B cell (primary cell): Measurements from ENCODE around the gene TRPM2. TPM values are rescaled to one million over a fixed set of nuclear protein-coding genes. Genes with fewer than 3 reads are reported as not detected.

Experiments used
- ATAC-seq: fragments of 200-7000 bp; cut with Tn5 transposase; one replicate; pipeline ENCODE4 v1.10.0; 2021; ENCODE audit warnings: low read depth, mild to moderate bottlenecking, moderate number of reproducible peaks, moderate library complexity
- CTCF ChIA-PET: fragments of 350-600 bp; sonication (Branson Sonifier 250); formaldehyde crosslinking; loops from one replicate; lab custom pipeline; 2021; ENCODE audit warnings: antibody characterized with exemption, inconsistent platforms; lab: Charles Lee
- POLR2A ChIA-PET: fragments of 350-600 bp; sonication (Branson Sonifier 250); formaldehyde crosslinking; loops from one replicate; lab custom pipeline; 2021; ENCODE audit warnings: antibody characterized with exemption; lab: Charles Lee
- DNase-seq: peaks from one replicate; pipeline ENCODE4 v3.0.0; 2013
- H2AFZ ChIP-seq: 2 replicates; pipeline ENCODE4 v1.6.1; 2012; ENCODE audit warnings: mild to moderate bottlenecking, low read depth, low read length; ENCODE audit not compliant: insufficient read depth, poor library complexity, severe bottlenecking
- H3K27ac ChIP-seq, 2 donors: 1 replicate in 1 of 2; 2 replicates in 1 of 2; pipeline ENCODE4 v1.5.1; 2012 to 2013; ENCODE audit warnings: low read length in 2 of 2, mild to moderate bottlenecking in 2 of 2, moderate library complexity in 1 of 2
- H3K27me3 ChIP-seq, 4 experiments: fragments of 200-600 bp in 1 of 4; sonication (generic) in 1 of 4; replicated peaks in 1 of 4; 1 replicate in 2 of 4; 2 replicates in 2 of 4; pipeline versions ENCODE4 v1.6.1 to v1.7.0; 2013 to 2016; ENCODE audit warnings: low read length in 3 of 4, mild to moderate bottlenecking in 2 of 4, mixed read lengths in 1 of 4, moderate library complexity in 1 of 4; ENCODE audit not compliant: insufficient read depth in 4 of 4, control insufficient read depth in 3 of 4; ENCODE audit errors: control extremely low read depth in 1 of 4
- H3K36me3 ChIP-seq, 2 experiments: replicated peaks in 1 of 2; 1 replicate in 1 of 2; 2 replicates in 1 of 2; pipeline versions ENCODE4 v1.6.1 to v1.7.1; 2013; ENCODE audit warnings: low read length in 1 of 2; ENCODE audit not compliant: insufficient read depth in 2 of 2, control insufficient read depth in 1 of 2; ENCODE audit errors: control extremely low read depth in 1 of 2, extremely low read depth in 1 of 2
- H3K4me1 ChIP-seq, 2 donors: fragments of 200-600 bp in 1 of 2; sonication (generic) in 1 of 2; 1 replicate in 1 of 2; 2 replicates in 1 of 2; pipeline versions ENCODE4 v1.5.1 to v1.6.1; 2013 to 2017; ENCODE audit warnings: low read length in 2 of 2; ENCODE audit not compliant: control insufficient read depth in 2 of 2, insufficient read depth in 2 of 2
- H3K4me2 ChIP-seq: replicated peaks from 2 replicates; pipeline ENCODE3; 2012; ENCODE audit warnings: mild to moderate bottlenecking, low read depth, low read length; ENCODE audit not compliant: poor library complexity, severe bottlenecking
- H3K4me3 ChIP-seq, 5 experiments: fragments of 200-600 bp in 1 of 5; sonication (generic) in 1 of 5; 1 replicate in 3 of 5; 2 replicates in 2 of 5; pipeline versions ENCODE4 v1.5.1 to v1.7.0; 2011 to 2016; ENCODE audit warnings: low read length in 4 of 5, mild to moderate bottlenecking in 4 of 5, low read depth in 2 of 5, control low read depth in 1 of 5, moderate library complexity in 1 of 5; ENCODE audit not compliant: insufficient read depth in 1 of 5; ENCODE audit errors: control extremely low read depth in 1 of 5, extremely low read depth in 1 of 5
- H3K79me2 ChIP-seq: fragments of 200-600 bp; sonication (generic); one replicate; pipeline ENCODE4 v1.6.0; 2016; ENCODE audit warnings: low read length; ENCODE audit not compliant: control insufficient read depth, insufficient read depth
- H3K9ac ChIP-seq: fragments of 200-600 bp; sonication (generic); 2 replicates; pipeline ENCODE4 v1.6.1; 2017; ENCODE audit warnings: mild to moderate bottlenecking, low read length, moderate library complexity
- H3K9me3 ChIP-seq, 3 donors: one replicate each; pipeline versions ENCODE4 v1.6.1 to v1.7.1; 2013; ENCODE audit warnings: low read length in 2 of 3; ENCODE audit not compliant: control insufficient read depth in 2 of 3, insufficient read depth in 1 of 3; ENCODE audit errors: control extremely low read depth in 1 of 3
- H4K20me1 ChIP-seq: 2 replicates; pipeline ENCODE4 v1.6.0; 2012; ENCODE audit warnings: mild to moderate bottlenecking, low read length; ENCODE audit not compliant: insufficient read depth, control insufficient read depth, poor library complexity, severe bottlenecking
- H3K27ac Mint-ChIP-seq: one replicate; pipeline ENCODE4 v1.8.0; 2021; ENCODE audit warnings: mixed read lengths
- H3K27me3 Mint-ChIP-seq: one replicate; pipeline ENCODE4 v1.8.0; 2021; ENCODE audit warnings: mixed read lengths
- H3K4me1 Mint-ChIP-seq: one replicate; pipeline ENCODE4 v1.8.0; 2021; ENCODE audit warnings: mixed read lengths
- H3K4me3 Mint-ChIP-seq: one replicate; pipeline ENCODE4 v1.8.0; 2021; ENCODE audit warnings: mixed read lengths
- H3K9me3 Mint-ChIP-seq: one replicate; pipeline ENCODE4 v1.8.0; 2022; ENCODE audit warnings: mixed read lengths; ENCODE audit not compliant: insufficient read depth
- CTCF ChIP-seq: fragments of 200-600 bp; IDR thresholded peaks from one replicate; pipeline ENCODE4 v1.8.0; 2022; ENCODE audit warnings: antibody characterized with exemption, mild to moderate bottlenecking
- EZH2 ChIP-seq: IDR thresholded peaks from 2 replicates; pipeline ENCODE4 v1.6.1; 2012; ENCODE audit warnings: borderline replicate concordance, low read depth, mild to moderate bottlenecking, moderate library complexity, low read length; ENCODE audit not compliant: insufficient read depth, poor library complexity, severe bottlenecking
- WGBS: methylation state at CpG from one replicate; pipeline ENCODE4 v1.1.5; 2013; ENCODE audit warnings: missing lambda C conversion rate; ENCODE audit not compliant: insufficient coverage; 5-methylcytosine and 5-hydroxymethylcytosine counted together
- intact Hi-C: fragments of 100-400 bp; cut with micrococcal nuclease; formaldehyde crosslinking; loops from one replicate; pipeline ENCODE4 v1.10.0; 2022
- polyA plus RNA-seq: library from polyadenylated mRNA; depleted of rRNA; stranded (reverse); fragments of >200 nt; gene quantifications from 2 replicates; pipeline ENCODE4 v1.2.3, GENCODE V29; 2012
- total RNA-seq, 2 donors: library from RNA; stranded (reverse); fragments of 120-200 nt in 1 of 2; gene quantifications; 1 replicate in 1 of 2; 2 replicates in 1 of 2; pipeline versions ENCODE4 v1.2.3 to v1.2.4, GENCODE V29; 2013 to 2022

TRPM2 gene
- total and polyA plus RNA-seq, 2 donors (not counting 1 experiment from before 2014, with no cell fraction given) = 1.6 to 8.4 TPM

DNA sequence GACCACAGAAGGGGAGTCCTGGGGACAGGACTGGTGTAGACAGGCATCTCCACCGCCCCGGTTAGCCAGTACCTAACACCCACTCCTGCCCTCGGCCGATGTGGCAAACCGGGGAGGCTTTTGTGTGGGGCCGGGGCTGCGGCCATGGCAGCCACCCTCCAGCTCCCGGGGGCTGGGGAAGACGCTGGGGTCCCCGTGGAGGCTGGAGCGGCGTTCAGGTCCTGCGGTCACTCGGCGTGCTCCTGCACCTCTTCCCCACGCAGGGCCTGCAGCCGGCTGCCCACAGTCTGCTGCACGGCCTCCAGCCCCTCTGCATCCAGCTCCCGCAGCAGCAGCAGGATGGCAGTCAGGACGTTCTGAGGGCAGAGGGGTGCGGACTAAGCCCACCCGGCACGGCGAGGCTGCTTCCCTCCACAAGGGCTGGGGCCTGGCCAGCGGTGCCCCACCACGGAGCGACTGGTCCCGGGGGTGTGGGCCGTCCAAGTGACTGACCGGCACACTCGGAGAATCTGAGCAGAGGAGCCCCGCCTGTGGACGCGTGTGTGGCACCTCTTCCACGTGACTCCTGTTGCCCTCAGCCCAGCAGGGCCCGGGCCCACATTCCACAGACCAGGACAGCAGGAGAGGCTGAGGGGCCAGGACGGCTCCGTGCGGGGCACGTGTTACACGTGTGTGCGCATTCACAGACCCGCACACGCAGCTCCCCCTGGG, 23.3 kb upstream of the TRPM2 start:
- DNase-seq (no peak), ATAC-seq (no peak)
- H4K20me1 ChIP-seq = peaks cover 55% of the 10 kb centered on the region
- H3K9me3 Mint-ChIP-seq = no peaks in the 10 kb centered on the region
- POLR2A ChIA-PET = interaction anchor here (0.8 to 1.2 kb wide), 2 partner anchors 7 to 26 kb away, joined by 3 read pairs; no protein-coding TSS in a partner anchor
- H3K9me3 ChIP-seq = no peaks in the 10 kb centered on the region
- H3K27me3 Mint-ChIP-seq = no peaks in the 10 kb centered on the region
- H3K9ac ChIP-seq = no peak overlapping the region
- H3K4me3 ChIP-seq = no peak overlapping the region
- TF ChIP-seq CTCF = no peak
- TF ChIP-seq EZH2 = no peak
- H3K27ac Mint-ChIP-seq = no peak overlapping the region
- H3K4me3 Mint-ChIP-seq = no peak overlapping the region
- H3K4me2 ChIP-seq = no peak overlapping the region
- no peak overlapping the region for H3K27ac ChIP-seq
- CTCF ChIA-PET = no interaction called here
- WGBS = 94% methylated on average over 44 of the region's 44 CpGs
- no peaks in the 10 kb centered on the region for H3K4me1 Mint-ChIP-seq
- H3K36me3 ChIP-seq = peaks cover 0 to 29% of the 10 kb centered on the region in 2 experiments
- H3K27me3 ChIP-seq = no peaks in the 10 kb centered on the region
- no peaks in the 10 kb centered on the region for H3K4me1 ChIP-seq
- no peaks in the 10 kb centered on the region for H3K79me2 ChIP-seq
- no peak overlapping the region for H2AFZ ChIP-seq
- intact Hi-C loops = no loop called here

GRCh38 chr21:44330698-44331097, 22.7 kb upstream of the TRPM2 start:
- no peak for TF ChIP-seq EZH2
- no peak for TF ChIP-seq CTCF
- DNase-seq (no peak), ATAC-seq (no peak)
- Mint-ChIP-seq H3K27me3 (no peaks in the 10 kb centered on the region), H3K9me3 (no peaks in the 10 kb centered on the region), H3K4me3 (no peak overlapping the region), H3K27ac (no peak overlapping the region), H3K4me1 (no peaks in the 10 kb centered on the region)
- intact Hi-C loops = no loop called here
- CTCF ChIA-PET = no interaction called here
- Histone ChIP-seq H3K9me3 (no peaks in the 10 kb centered on the region), H3K27ac (no peak overlapping the region), H2AFZ (no peak overlapping the region), H3K79me2 (no peaks in the 10 kb centered on the region), H4K20me1 (peaks cover 49% of the 10 kb centered on the region), H3K9ac (no peak overlapping the region), H3K36me3 (peaks cover 0 to 24% of the 10 kb centered on the region in 2 experiments), H3K4me3 (no peak overlapping the region), H3K4me2 (no peak overlapping the region), H3K4me1 (no peaks in the 10 kb centered on the region), H3K27me3 (no peaks in the 10 kb centered on the region)
- whole genome bisulfite sequencing = 89% methylated on average over 18 of the region's 18 CpGs
- POLR2A ChIA-PET = interaction anchor here (0.8 kb wide), 1 partner anchor 27 kb away, joined by 3 read pairs; no protein-coding TSS in a partner anchor
